ENCODE results near the gene AKAP9. TPM values are rescaled to one million over a fixed set of nuclear protein-coding genes. Genes with fewer than 3 reads are reported as not detected.
"Not testable (repeated sequence)": the region's sequence is repeated elsewhere in the genome, so short reads cannot be mapped to it uniquely, and the experiment has no call there.

The AKAP9 gene
- total RNA-seq, 1 donor = 49.2 TPM

DNA sequence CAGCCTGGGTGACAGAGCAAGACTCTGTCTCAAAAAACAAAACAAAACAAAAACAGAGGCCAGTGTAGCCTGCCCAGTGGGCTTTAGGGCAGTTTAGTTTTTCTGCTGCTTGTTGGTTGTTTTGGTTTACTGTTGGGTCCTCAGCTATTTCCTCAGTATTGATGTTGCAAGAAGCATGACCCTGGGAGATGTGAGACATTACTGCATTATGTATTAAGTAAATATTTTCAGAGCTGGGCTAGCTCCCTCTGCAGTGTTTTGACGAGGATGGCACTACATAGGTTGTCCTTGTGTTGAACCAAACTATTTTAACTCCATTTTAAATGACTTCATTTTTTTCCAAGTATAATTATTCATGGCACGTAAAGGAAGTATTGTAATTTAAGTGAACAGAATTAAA, 4.8 kb downstream of the AKAP9 start:
- TF ChIP-seq, protein P1, sequence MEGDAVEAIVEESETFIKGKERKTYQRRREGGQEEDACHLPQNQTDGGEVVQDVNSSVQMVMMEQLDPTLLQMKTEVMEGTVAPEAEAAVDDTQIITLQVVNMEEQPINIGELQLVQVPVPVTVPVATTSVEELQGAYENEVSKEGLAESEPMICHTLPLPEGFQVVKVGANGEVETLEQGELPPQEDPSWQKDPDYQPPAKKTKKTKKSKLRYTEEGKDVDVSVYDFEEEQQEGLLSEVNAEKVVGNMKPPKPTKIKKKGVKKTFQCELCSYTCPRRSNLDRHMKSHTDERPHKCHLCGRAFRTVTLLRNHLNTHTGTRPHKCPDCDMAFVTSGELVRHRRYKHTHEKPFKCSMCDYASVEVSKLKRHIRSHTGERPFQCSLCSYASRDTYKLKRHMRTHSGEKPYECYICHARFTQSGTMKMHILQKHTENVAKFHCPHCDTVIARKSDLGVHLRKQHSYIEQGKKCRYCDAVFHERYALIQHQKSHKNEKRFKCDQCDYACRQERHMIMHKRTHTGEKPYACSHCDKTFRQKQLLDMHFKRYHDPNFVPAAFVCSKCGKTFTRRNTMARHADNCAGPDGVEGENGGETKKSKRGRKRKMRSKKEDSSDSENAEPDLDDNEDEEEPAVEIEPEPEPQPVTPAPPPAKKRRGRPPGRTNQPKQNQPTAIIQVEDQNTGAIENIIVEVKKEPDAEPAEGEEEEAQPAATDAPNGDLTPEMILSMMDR (IDR thresholded peaks at IDR 0.05; ENCODE audit: insufficient read depth, low read depth, low read length) = peak; percentile 45
- peak; percentile 91 for DNase-seq (ENCODE audit: low read depth)
- H3K4me3 ChIP-seq (ENCODE audit: low read depth, low read length) = no peak overlapping the region

DNA sequence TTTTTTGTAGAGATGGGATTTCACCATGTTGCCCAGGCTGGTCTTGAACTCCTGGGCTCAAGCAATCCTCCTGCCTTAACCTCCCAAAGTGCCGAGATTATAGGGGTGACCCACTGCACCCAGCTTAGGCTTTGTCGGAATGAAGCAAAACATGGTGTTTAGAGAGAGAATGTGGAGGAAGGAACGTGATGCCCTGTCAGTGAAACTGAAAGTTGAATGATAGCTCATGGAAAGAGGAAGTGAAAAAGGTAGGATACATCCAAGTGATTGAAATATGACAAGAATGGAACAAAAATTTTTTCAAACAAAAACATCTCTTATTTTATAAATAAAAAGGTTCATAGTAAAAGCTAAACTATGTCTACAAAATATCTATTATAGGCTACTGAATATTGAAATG, 5.9 kb downstream of the AKAP9 start:
- no peak for DNase-seq (ENCODE audit: low read depth)
- H3K4me3 ChIP-seq (ENCODE audit: low read depth, low read length) = no peak overlapping the region
- TF ChIP-seq, protein P1 (IDR thresholded peaks at IDR 0.05; ENCODE audit: insufficient read depth, low read depth, low read length) = no peak

DNA sequence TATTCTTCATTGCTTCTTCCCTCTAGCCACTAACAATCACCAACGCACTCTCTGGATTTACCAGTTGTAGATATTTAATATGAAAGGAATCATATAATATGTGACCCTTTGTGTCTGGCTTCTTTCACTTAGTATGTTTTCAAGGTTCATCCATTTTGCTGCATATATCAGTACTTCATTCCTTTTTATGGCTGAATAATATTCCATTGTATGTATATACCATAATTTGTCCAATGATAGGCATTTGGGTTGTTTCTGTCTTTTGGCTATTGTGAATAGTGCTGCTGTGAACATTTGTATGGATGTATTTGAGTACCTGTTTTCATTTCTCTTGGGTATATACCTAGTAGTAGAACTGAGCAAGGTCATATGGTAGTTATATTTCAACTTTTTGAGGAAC, 7.3 kb downstream of the AKAP9 start:
- no peak for DNase-seq (ENCODE audit: low read depth)
- TF ChIP-seq, protein P1 (IDR thresholded peaks at IDR 0.05; ENCODE audit: insufficient read depth, low read depth, low read length) = no peak
- H3K4me3 ChIP-seq (ENCODE audit: low read depth, low read length) = no peak overlapping the region

DNA sequence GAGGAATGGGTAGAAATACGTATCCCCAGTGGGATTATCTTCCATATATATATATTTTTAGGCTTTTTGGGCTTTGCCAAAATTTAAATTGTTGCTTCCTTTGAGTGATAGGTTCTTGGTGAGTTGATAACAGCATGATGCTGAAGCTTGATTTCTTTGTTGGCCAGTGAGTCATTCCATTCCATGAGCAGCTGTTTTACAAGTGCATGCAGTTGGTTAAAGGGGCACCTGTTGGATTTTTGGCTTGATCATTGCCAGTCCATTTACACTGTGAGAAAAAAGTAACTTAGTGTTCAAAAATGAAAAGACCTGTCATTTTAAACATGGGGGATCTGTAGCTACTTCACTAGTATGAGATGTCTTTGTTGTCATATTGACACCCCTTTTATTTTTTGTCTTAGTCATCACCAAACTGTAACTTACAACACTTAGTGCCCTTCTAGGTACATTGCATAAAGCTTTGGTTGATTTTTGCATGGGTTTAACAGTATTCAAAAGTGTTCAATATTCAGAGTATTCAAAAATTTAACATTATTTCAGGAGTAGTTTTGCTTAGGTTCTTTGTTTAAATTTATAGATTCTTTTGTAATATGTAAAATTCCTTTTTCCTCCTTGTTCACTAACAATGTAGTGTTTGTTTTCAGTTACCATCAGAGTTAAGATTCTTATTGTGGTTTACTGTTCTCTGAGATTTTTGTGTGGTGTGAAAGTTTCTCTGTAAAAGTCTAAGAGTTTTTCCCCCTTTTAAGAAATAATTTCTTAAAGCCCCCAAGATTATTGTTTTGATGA, 8.8 kb downstream of the AKAP9 start:
- no peak overlapping the region for H3K4me3 ChIP-seq (ENCODE audit: low read depth, low read length)
- TF ChIP-seq, protein P1 (IDR thresholded peaks at IDR 0.05; ENCODE audit: insufficient read depth, low read depth, low read length) = no peak
- no peak for DNase-seq (ENCODE audit: low read depth)

DNA sequence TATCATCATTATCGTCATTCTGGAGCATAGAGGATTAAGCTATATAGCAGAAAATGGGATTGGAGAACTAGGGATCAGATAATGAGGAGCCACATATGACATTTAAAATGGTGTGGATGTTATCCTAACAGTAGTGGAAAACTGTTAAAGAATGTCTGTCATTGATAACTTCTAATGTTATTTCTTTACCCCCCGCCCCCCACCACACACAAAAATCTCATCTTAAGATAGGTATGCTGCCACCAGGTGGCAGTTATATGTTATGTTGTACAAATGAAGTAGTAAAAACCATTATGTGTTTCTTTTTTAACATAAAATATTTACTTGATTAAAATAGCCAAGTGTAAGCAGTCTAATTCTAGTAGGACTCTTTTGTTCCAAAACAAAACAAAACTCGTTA, 13.0 kb downstream of the AKAP9 start:
- no peak overlapping the region for H3K4me3 ChIP-seq (ENCODE audit: low read depth, low read length)
- peak; percentile 21 for DNase-seq (ENCODE audit: low read depth)
- TF ChIP-seq, protein P1 (IDR thresholded peaks at IDR 0.05; ENCODE audit: insufficient read depth, low read depth, low read length) = peak; percentile 39

DNA sequence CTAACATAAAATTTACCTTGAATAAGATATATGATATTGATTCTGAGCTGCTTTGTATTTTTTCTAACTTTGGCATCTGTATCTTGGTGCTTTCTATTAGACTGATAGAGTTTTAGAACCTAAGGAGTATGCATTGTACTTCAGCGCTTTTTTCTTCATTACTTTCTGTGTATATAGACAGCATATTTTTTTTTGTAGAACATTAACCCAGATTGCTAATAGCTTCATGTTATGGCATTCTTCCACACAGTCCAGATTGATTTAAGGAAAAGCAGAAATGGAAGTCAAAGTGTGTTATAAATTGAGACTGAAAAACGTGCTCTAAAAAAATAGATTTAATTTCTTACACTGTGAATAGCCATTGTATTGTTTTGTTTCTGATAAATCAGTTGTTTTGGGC, 15.8 kb downstream of the AKAP9 start:
- not testable (repeated sequence) for DNase-seq (ENCODE audit: low read depth); H3K4me3 ChIP-seq (ENCODE audit: low read depth, low read length)

DNA sequence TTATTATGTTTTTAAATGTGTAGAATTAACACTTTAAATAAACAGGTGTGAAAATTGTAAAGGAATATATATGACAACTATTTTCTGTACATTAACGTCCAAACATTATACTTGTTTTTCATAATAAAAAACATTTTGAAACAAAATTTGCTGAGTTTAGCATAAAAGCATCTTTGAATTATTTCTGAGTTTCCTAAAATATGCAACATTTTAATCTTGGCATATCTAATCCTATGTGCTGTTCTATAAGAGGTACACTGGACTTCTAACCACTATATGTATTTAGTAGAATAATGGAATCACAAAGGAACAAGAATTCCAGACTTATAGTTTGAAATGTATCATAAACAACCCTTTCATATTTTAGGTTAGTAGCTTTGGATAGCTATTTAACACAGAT, 16.6 kb downstream of the AKAP9 start:
- TF ChIP-seq, protein P1 (IDR thresholded peaks at IDR 0.05; ENCODE audit: insufficient read depth, low read depth, low read length) = no peak
- no peak for DNase-seq (ENCODE audit: low read depth)
- H3K4me3 ChIP-seq (ENCODE audit: low read depth, low read length) = no peak overlapping the region
